ENCODE data around the gene STAC3.

The STAC3 gene

DNA sequence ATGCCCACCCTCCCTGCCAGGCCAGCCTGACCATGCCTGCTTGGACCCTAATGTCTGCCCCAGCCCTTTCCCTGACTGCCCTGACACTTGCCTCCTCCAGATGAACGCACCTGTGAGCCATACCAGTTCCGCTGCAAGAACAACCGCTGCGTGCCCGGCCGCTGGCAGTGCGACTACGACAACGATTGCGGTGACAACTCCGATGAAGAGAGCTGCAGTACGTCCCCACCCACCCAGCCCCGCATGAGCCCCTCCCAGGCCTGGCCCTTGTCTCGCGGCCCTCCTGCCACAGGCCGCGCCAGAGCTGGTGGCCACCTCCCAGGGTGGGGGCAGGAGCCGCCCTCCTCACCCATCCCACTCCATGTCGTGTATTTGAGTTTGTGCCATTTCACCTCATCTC is 48.7 kb downstream of the STAC3 start:
- no peaks in the 10 kb centered on the region for H3K9me3 ChIP-seq (ENCODE audit: insufficient read depth, low read length)
- no peaks in the 10 kb centered on the region for H4K20me1 ChIP-seq (ENCODE audit: low read depth, low read length)
- no peak overlapping the region for H3K4me3 ChIP-seq (ENCODE audit: insufficient read depth, low read length, poor library complexity, severe bottlenecking)
- no peak overlapping the region for H3K27ac ChIP-seq (ENCODE audit: low read depth, low read length)
- no peak for TF ChIP-seq EZH2phosphoT487 (conservative IDR thresholded peaks at IDR 0.05; ENCODE audit: low read length)
- TF ChIP-seq, protein P1, sequence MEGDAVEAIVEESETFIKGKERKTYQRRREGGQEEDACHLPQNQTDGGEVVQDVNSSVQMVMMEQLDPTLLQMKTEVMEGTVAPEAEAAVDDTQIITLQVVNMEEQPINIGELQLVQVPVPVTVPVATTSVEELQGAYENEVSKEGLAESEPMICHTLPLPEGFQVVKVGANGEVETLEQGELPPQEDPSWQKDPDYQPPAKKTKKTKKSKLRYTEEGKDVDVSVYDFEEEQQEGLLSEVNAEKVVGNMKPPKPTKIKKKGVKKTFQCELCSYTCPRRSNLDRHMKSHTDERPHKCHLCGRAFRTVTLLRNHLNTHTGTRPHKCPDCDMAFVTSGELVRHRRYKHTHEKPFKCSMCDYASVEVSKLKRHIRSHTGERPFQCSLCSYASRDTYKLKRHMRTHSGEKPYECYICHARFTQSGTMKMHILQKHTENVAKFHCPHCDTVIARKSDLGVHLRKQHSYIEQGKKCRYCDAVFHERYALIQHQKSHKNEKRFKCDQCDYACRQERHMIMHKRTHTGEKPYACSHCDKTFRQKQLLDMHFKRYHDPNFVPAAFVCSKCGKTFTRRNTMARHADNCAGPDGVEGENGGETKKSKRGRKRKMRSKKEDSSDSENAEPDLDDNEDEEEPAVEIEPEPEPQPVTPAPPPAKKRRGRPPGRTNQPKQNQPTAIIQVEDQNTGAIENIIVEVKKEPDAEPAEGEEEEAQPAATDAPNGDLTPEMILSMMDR (IDR thresholded peaks at IDR 0.05; ENCODE audit: insufficient read depth, low read length, poor library complexity, severe bottlenecking), result no peak
- H3K4me2 ChIP-seq (ENCODE audit: low read depth, low read length, poor library complexity, severe bottlenecking), result no peak overlapping the region
- H3K79me2 ChIP-seq (ENCODE audit: insufficient read depth, low read length), result no peaks in the 10 kb centered on the region
- H3F3A ChIP-seq (ENCODE audit: insufficient read depth), result no peaks in the 10 kb centered on the region
- H2AFZ ChIP-seq (ENCODE audit: low read depth, low read length, severe bottlenecking), result no peak overlapping the region
- no peaks in the 10 kb centered on the region for H3K27me3 ChIP-seq (ENCODE audit: low read length)
- no peak overlapping the region for H3K9ac ChIP-seq (ENCODE audit: low read length)
- H3K36me3 ChIP-seq (ENCODE audit: low read length), result no peaks in the 10 kb centered on the region
- no peaks in the 10 kb centered on the region for H3K9me2 ChIP-seq (replicated peaks; ENCODE audit: insufficient read depth, low read length)

DNA sequence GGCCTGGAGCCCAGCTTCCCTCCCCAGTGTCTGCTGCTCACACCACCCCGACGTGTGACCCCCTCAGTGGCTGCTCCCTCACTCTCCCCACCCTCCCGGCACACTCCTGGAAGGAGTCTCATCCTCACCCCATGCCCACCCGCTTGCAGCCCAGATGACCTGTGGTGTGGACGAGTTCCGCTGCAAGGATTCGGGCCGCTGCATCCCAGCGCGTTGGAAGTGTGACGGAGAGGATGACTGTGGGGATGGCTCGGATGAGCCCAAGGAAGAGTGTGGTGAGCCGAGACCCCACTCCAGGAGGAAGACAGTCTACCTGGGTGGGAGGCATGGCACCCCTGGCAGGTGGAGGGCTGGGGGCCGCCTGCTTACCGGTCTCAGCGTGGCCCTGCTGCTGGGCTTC is 49.4 kb downstream of the STAC3 start:
- H2AFZ ChIP-seq (ENCODE audit: low read depth, low read length, severe bottlenecking), result no peak overlapping the region
- no peak overlapping the region for H3K27ac ChIP-seq (ENCODE audit: low read depth, low read length)
- H3K79me2 ChIP-seq (ENCODE audit: insufficient read depth, low read length), result no peaks in the 10 kb centered on the region
- H3F3A ChIP-seq (ENCODE audit: insufficient read depth), result no peaks in the 10 kb centered on the region
- no peaks in the 10 kb centered on the region for H4K20me1 ChIP-seq (ENCODE audit: low read depth, low read length)
- H3K27me3 ChIP-seq (ENCODE audit: low read length), result no peaks in the 10 kb centered on the region
- H3K4me3 ChIP-seq (ENCODE audit: insufficient read depth, low read length, poor library complexity, severe bottlenecking), result no peak overlapping the region
- no peak overlapping the region for H3K4me2 ChIP-seq (ENCODE audit: low read depth, low read length, poor library complexity, severe bottlenecking)
- H3K36me3 ChIP-seq (ENCODE audit: low read length), result no peaks in the 10 kb centered on the region
- TF ChIP-seq EZH2phosphoT487 (conservative IDR thresholded peaks at IDR 0.05; ENCODE audit: low read length), result no peak
- TF ChIP-seq, protein P1 (IDR thresholded peaks at IDR 0.05; ENCODE audit: insufficient read depth, low read length, poor library complexity, severe bottlenecking), result no peak
- no peaks in the 10 kb centered on the region for H3K9me3 ChIP-seq (ENCODE audit: insufficient read depth, low read length)
- no peak overlapping the region for H3K9ac ChIP-seq (ENCODE audit: low read length)
- no peaks in the 10 kb centered on the region for H3K9me2 ChIP-seq (replicated peaks; ENCODE audit: insufficient read depth, low read length)

DNA sequence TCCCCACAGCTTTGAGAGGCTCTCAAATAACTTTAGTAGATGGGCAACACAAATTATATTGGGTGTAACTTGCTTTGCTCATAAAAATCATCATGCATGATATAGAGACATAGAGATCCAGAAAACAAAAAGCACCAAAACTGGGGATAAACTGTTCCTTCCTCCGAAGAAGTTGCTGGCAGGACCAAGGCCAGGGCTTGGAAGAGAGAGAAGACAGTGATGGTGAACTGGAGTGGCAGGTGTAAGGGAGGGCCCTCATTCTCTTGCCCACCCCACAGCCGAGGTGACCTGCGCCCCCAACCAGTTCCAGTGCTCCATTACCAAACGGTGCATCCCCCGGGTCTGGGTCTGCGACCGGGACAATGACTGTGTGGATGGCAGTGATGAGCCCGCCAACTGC is 49.8 kb downstream of the STAC3 start:
- Histone ChIP-seq H2AFZ (ENCODE audit: low read depth, low read length, severe bottlenecking) (no peak overlapping the region), H3K9me2 (replicated peaks; ENCODE audit: insufficient read depth, low read length) (no peaks in the 10 kb centered on the region), H3K79me2 (ENCODE audit: insufficient read depth, low read length) (no peaks in the 10 kb centered on the region), H3K4me3 (ENCODE audit: insufficient read depth, low read length, poor library complexity, severe bottlenecking) (no peak overlapping the region), H3K27ac (ENCODE audit: low read depth, low read length) (no peak overlapping the region), H3F3A (ENCODE audit: insufficient read depth) (no peaks in the 10 kb centered on the region), H3K9ac (ENCODE audit: low read length) (no peak overlapping the region), H3K9me3 (ENCODE audit: insufficient read depth, low read length) (no peaks in the 10 kb centered on the region), H3K4me2 (ENCODE audit: low read depth, low read length, poor library complexity, severe bottlenecking) (no peak overlapping the region), H3K27me3 (ENCODE audit: low read length) (no peaks in the 10 kb centered on the region), H3K36me3 (ENCODE audit: low read length) (no peaks in the 10 kb centered on the region), H4K20me1 (ENCODE audit: low read depth, low read length) (no peaks in the 10 kb centered on the region)
- TF ChIP-seq, protein P1 (IDR thresholded peaks at IDR 0.05; ENCODE audit: insufficient read depth, low read length, poor library complexity, severe bottlenecking), result no peak
- no peak for TF ChIP-seq EZH2phosphoT487 (conservative IDR thresholded peaks at IDR 0.05; ENCODE audit: low read length)

Measured in SU-DHL-6 (cell line).